GM19395 (cell line): Measurements from ENCODE around the gene CNTN4.

ENCODE experiments used
- ATAC-seq: cut with Tn5 transposase; IDR thresholded peaks from one replicate; pipeline ENCODE4 v1.9.1; 2021; ENCODE audit warnings: mild to moderate bottlenecking, moderate library complexity; ENCODE audit not compliant: unreplicated experiment

CNTN4 gene

DNA sequence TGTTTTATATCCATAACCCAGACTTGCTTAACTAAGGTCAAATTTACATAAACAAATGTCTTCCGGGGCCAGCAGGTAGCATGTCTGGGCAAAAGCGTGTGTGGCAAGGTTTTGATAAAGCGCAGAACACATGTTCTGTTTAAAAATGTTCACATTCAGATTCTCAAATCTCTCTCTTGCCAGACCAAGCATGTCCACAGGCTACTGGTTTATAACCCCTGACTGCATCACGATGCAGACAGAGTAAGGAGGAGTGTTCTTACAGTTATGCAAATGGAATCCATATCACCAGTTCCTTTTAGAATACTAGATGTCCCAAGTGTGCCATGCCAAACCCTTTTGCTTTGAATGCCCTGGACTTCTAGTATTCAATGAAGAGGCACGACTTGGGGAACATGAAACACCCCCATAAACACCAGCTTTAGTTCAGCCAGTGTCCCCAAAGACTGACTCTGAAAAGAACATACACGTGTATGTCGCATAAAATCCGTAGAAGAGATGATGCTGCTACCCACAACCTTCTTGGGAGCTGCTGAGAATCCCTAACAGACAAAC, 412.0 kb downstream of the CNTN4 start:
- ATAC-seq = no peak

GRCh38 chr3:2511356-2511755, 412.7 kb downstream of the CNTN4 start:
- ATAC-seq = no peak

- ATAC-seq = no peak
Measured at GRCh38 chr3:2512881-2513280, 414.2 kb downstream of the CNTN4 start.

- ATAC-seq = no peak
Measured at GRCh38 chr3:2513986-2514385, 415.3 kb downstream of the CNTN4 start.

GRCh38 chr3:2516762-2517441, 418.2 kb downstream of the CNTN4 start:
- no peak for ATAC-seq

- ATAC-seq = no peak
Measured at GRCh38 chr3:2517500-2518172, 419.0 kb downstream of the CNTN4 start.

DNA sequence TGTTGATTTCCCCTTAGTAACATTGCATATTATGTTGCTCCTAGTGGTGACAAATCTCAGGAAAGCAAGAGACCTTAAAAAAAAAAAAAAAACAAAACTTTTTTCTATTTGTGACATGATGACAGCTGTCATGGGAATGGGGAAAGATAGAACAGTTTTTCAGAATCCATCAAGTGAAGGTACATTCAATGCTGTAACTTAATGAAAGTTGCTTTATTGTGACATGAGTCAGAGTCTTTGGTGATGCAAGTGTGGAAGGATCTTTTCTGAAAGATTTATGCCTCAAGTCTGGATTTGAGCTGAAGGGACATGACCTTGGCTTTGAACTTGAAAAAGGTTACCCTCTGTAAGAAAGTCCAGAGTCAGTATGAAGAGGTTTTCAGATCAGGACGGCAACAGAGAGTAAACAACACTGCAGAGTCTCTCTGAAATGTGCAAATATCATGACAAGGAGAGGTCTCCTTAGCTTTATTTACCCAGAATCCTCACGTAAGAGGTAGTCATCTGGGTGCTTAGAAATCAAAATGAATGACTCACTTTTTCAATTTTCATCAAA, 424.7 kb downstream of the CNTN4 start:
- ATAC-seq = no peak

GRCh38 chr3:2525968-2526367, 427.3 kb downstream of the CNTN4 start:
- ATAC-seq = no peak

GRCh38 chr3:2526926-2527325, 428.3 kb downstream of the CNTN4 start:
- peak; percentile 13 for ATAC-seq

- peak; percentile 54 for ATAC-seq
Measured at GRCh38 chr3:2527328-2527727, 428.7 kb downstream of the CNTN4 start.

DNA sequence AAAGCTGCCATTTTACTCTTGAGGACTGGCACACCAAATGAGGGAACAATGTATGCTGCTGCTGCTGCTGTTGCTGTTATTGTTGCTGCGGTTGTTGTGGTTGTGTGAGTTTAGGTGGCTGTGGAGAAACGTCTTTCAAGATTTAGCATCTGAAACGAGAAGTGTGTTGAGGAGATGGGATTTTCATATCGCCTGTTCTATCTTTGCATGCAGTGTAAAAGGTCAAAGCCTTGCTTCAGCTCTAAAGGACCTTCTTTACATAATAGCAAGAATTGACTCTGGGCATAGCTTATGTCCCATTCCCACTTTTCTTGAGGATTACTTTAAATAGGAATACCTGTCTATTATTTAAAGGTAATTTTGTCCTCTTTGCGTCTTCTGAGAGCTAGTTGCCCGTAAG, 436.1 kb downstream of the CNTN4 start:
- peak; percentile 62 for ATAC-seq

DNA sequence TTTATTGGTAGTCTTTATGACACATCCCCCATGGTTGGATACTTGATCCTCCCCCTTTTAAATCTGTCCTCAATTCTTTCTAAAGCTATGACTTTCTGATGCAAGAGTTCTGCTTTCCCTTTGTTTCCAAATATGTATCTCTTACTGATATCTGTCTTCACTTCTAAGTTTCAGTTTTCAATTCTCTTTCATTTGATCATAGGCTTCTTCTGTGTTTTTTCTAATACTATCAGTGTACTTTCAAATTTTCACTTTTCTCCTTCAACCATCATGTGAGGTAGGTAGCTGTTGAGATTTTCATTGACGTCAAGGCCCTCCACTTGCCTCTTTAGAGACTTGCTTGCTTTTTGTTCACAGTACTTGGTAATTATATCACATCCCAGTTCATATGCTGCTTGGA, 436.5 kb downstream of the CNTN4 start:
- peak; percentile 66 for ATAC-seq

- no peak for ATAC-seq
Measured at GRCh38 chr3:2536575-2536974, 437.9 kb downstream of the CNTN4 start.

DNA sequence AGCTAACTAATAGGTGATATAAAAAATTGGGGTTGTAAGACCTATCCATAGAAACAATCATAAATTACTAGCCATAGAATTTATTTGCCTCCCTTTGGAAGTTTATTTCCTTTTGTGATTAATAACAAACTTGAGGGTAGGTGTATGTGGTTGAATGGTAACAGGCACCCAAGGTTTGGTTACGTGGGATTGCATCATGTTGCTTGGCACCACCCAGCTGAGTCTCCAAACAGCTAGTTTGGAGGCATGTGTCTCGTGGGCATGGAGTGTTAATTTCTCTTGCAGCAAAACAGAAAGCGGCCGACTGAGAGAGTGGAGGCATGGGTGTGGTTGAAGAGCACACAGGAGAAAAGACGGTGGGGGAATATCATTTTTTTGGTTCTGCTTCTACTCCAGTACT, 441.4 kb downstream of the CNTN4 start:
- ATAC-seq = no peak

DNA sequence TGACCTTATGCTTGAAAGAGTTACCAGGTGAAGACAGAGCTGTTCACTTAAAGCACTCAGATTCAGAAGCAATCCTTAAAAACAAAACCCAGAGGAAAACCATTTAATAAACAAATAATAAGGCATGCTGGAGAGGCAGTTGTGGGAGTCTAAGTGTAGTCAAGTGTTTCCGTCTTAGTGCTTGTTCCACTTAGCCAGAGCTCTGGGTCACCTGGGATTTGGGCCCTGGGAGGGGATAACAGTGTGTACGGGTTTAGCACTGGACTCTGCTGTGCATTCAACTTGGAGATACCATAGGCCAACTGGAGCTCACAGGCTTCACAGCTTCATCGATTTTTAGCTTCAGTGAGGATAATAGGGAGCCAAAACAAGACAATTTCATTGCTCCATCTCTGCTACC, 444.6 kb downstream of the CNTN4 start:
- no peak for ATAC-seq

GRCh38 chr3:2544212-2544611, 445.5 kb downstream of the CNTN4 start:
- ATAC-seq = no peak

DNA sequence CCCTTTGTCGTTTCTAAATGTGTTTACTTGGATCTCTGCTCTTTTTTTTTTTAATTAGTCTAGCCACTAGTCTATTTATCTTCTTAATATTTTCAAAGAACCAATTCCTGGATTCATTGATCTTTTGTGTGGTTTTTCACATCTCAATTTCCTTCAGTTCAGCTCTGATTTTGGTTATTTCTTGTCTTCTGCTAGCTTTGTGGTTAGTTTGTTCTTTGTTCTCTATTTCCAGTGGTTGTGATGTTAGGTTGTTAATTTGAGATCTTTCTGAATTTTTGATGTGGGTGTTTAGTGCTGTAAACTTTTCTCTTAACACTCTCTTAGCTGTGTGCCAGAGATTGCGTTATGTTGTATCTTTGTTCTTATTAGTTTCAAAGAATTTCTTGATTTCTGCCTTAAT, 446.1 kb downstream of the CNTN4 start:
- ATAC-seq = no peak

GRCh38 chr3:2547049-2547448, 448.4 kb downstream of the CNTN4 start:
- ATAC-seq = no peak

DNA sequence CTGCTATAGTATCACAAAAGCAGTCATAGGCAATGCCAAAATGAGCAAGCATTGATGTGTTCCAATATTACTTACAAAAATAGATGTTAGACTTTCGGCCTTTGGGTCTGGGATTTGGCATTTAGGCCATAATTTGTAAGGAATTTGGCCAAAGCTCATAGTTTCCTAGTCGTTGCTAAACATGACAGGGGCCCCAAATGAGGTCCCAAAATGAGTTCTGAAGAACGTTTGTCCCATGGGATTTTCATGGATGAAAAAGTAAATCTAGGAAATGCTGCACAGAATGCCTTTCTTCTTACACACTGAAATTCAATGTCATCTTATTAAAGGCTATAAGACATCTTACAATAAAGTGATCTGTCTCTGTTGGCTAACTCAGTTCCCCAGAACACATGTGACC, 456.0 kb downstream of the CNTN4 start:
- ATAC-seq = no peak

DNA sequence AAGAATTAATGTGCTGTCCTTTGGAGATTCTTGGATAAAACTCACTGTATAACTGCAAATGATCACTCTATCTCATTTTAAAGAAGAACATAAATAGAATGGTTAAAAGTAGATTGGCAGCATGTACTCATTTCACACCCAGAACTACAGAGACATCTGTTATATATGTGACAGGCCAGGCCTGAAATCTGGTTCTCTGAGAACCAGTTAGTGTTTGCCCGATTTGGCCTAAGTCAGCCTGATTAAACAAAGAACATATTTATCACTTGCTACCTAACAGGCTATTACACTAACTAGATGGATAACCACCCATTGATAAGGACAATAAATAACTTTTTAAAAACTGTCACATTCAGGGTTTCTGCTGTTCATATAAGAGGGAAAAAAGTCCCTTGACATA, 460.1 kb downstream of the CNTN4 start:
- no peak for ATAC-seq

GRCh38 chr3:2567451-2567850, 468.8 kb downstream of the CNTN4 start:
- ATAC-seq = no peak

DNA sequence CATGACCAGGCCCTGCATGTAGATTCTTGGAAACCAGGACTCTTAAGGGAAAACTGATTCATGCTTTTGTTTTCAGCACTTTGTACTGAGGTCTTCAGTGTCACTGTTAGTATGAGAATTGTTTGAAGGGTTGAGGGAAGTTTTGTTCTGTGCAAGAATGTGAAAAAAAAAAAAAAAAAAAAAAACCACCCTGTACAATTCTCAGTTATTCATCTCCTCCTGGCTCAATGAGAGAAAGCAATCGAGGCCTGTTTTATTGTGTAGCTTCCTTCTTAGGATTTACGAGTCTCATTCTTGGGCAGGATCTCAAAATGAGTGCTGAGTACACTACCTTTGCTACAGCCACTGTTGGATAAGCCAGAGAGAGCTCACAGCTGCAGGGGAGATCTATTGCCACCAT, 469.5 kb downstream of the CNTN4 start:
- no peak for ATAC-seq
